Measurements from ENCODE around the gene USP3. TPM values are rescaled to one million over a fixed set of nuclear protein-coding genes. Genes with fewer than 3 reads are reported as not detected.

Gene USP3
- total and polyA plus RNA-seq, 2 of the 13 experiments (the other 11 are each of a cell fraction or from before 2014, with no cell fraction given), result 14.3 to 61.2 TPM

- TF ChIP-seq ZNF841 (CRISPR knock-in tag; IDR thresholded peaks at IDR 0.05; ENCODE audit: borderline replicate concordance), result no peak
- peak; percentile 68; the same call in 1 of the 2 replicates for TF ChIP-seq ZGPAT (CRISPR knock-in tag; IDR thresholded peaks at IDR 0.05)
- peak; percentile 32; the same call in 1 of the 2 replicates for TF ChIP-seq KAT7 (CRISPR knock-in tag; IDR thresholded peaks at IDR 0.05; ENCODE audit: borderline replicate concordance)
- no peak for TF ChIP-seq CBX2 (IDR thresholded peaks at IDR 0.05; ENCODE audit: low read depth, low read length)
- TF ChIP-seq CBX2 (CRISPR knock-in tag; IDR thresholded peaks at IDR 0.05; ENCODE audit: low read depth), result no peak
- TF ChIP-seq ZFY (CRISPR knock-in tag; IDR thresholded peaks at IDR 0.05), result peak; percentile 47
- peak; percentile 36 to 55; a peak in 2 of 4 replicates for TF ChIP-seq POLR2A (IDR thresholded peaks at IDR 0.05; ENCODE audit: insufficient read depth in 1 of 2, low read depth in 2 of 2, low read length in 2 of 2)
- no peak for TF ChIP-seq REXO4 (CRISPR knock-in tag; IDR thresholded peaks at IDR 0.05; ENCODE audit: borderline replicate concordance)
- TF ChIP-seq RXRB (CRISPR knock-in tag; IDR thresholded peaks at IDR 0.05; ENCODE audit: borderline replicate concordance), result peak; percentile 13; the same call in 1 of the 2 replicates
- TF ChIP-seq ZFP1 (CRISPR knock-in tag; IDR thresholded peaks at IDR 0.05), result no peak
- 0 out of 2 replicates have a peak, but pooled peaks have one; percentile 43 for TF ChIP-seq HMG20A (CRISPR knock-in tag; IDR thresholded peaks at IDR 0.05; ENCODE audit: borderline replicate concordance)
- peak; percentile 15; the same call in 1 of the 2 replicates for TF ChIP-seq MAZ (IDR thresholded peaks at IDR 0.05; ENCODE audit: borderline replicate concordance, low read depth, low read length)
- 0 out of 2 replicates have a peak, but pooled peaks have one; percentile 48 for TF ChIP-seq MAZ (CRISPR knock-in tag; IDR thresholded peaks at IDR 0.05; ENCODE audit: low read depth)
- TF ChIP-seq KLF16 (CRISPR knock-in tag; IDR thresholded peaks at IDR 0.05), result 0 out of 4 replicates have a peak, but pooled peaks of 1 of the 2 experiments have one; percentile 12
- peak; percentile 59; the same call in 1 of the 2 replicates for TF ChIP-seq POLR2AphosphoS5 (IDR thresholded peaks at IDR 0.05; ENCODE audit: low read depth, low read length)
- no peak for TF ChIP-seq RNF2 (conservative IDR thresholded peaks at IDR 0.05; ENCODE audit: low read depth)
- no peak for TF ChIP-seq CREB1 (IDR thresholded peaks at IDR 0.05)
- TF ChIP-seq CREB1 (CRISPR knock-in tag; IDR thresholded peaks at IDR 0.05), result no peak
- TF ChIP-seq ZNF33B (CRISPR knock-in tag; IDR thresholded peaks at IDR 0.05), result no peak
- peak; percentile 69; the same call in 1 of the 2 replicates for TF ChIP-seq PITX1 (CRISPR knock-in tag; IDR thresholded peaks at IDR 0.05)
- TF ChIP-seq THAP7 (CRISPR knock-in tag; IDR thresholded peaks at IDR 0.05), result no peak
- no peak for TF ChIP-seq HNF4A (CRISPR knock-in tag; IDR thresholded peaks at IDR 0.05)
- no peak for TF ChIP-seq RERE (CRISPR knock-in tag; IDR thresholded peaks at IDR 0.05; ENCODE audit: low read depth)
- no peak for TF ChIP-seq ATM (IDR thresholded peaks at IDR 0.05; ENCODE audit: borderline replicate concordance)
Measured at GRCh38 chr15:63501256-63502089, 2.9 kb upstream of the USP3 start (continued).

Data from HepG2 (cell line).